GM13976 (cell line): ENCODE results near the gene ATXN7L3B.

Source experiments
- DNase-seq: peaks from one replicate; pipeline ENCODE4 v3.0.0; 2012; ENCODE audit warnings: low spot score
- CTCF ChIP-seq: IDR thresholded peaks from 2 replicates; pipeline ENCODE4 v1.5.1; 2012; ENCODE audit warnings: borderline replicate concordance, mild to moderate bottlenecking; ENCODE audit not compliant: insufficient read depth; ENCODE audit errors: extremely low read depth, missing control alignments, control extremely low read depth
- in situ Hi-C: fragments of 300-500 bp; cut with MboI; formaldehyde crosslinking; loops from one replicate; pipeline ENCODE4 v1.12.0; 2022; ENCODE audit warnings: low sequenced_read_pairs, mixed read lengths, inconsistent platforms; ENCODE audit not compliant: unreplicated experiment

ATXN7L3B gene

GRCh38 chr12:74579981-74580380 is 42.3 kb downstream of the ATXN7L3B start:
- in situ Hi-C loops: no loop called here
- DNase-seq: no peak
- no peak for TF ChIP-seq CTCF

- TF ChIP-seq CTCF: no peak
- DNase-seq: no peak
- in situ Hi-C loops: no loop called here
Measured at GRCh38 chr12:74581439-74581838, 43.8 kb downstream of the ATXN7L3B start.

GRCh38 chr12:74584483-74585062 is 46.9 kb downstream of the ATXN7L3B start:
- no peak for TF ChIP-seq CTCF
- in situ Hi-C loops: no loop called here
- no peak for DNase-seq

GRCh38 chr12:74586251-74586650 is 48.6 kb downstream of the ATXN7L3B start:
- no peak for TF ChIP-seq CTCF
- no peak for DNase-seq
- in situ Hi-C loops: no loop called here
